ENCODE data around the gene OLIG3.

The OLIG3 gene

DNA sequence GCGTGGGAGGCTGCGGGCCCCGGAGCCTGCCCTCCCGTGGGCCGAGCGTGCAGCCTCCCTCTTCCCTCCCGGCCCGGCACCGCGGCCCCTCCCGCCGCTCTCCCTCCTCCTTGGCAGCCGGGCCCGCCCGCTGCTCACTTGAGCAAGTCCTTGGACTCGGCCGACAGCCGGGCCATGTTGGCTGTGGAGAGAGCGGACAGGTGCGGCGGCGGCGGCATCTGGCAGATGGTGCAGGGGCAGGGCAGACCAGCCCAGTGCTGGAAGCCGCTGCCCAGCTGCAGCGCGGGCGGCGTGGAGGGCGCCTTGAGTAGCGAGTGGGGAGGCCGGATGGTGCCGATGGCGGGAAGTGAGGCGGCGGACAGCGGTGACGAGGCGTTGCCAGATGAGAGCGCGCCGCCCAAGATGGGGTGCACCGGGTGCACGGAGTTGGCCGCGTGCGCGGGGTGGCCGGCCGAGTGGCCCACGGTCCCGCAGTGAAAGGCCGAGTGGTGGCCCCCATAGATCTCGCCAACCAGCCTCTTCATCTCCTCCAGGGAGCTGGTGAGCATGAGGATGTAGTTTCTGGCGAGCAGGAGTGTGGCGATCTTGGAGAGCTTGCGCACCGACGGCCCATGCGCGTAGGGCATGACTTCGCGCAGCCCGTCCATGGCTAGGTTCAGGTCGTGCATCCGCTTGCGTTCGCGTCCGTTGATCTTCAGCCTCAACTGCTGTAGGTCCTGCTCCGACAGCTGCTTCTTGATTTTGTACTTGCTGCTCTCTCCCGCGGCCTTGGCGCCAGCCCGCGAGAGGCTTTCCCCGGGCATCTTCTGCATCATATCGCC, 766 bp downstream of the OLIG3 start:
- TF ChIP-seq SIN3A (IDR thresholded peaks at IDR 0.05; ENCODE audit: borderline replicate concordance, insufficient read depth, low read length) (no peak), TAF1 (IDR thresholded peaks at IDR 0.05; ENCODE audit: borderline replicate concordance, insufficient read depth, low read length) (no peak), FOXP2 (optimal IDR thresholded peaks at IDR 0.05; ENCODE audit: borderline replicate concordance, extremely low read depth, extremely low read length, insufficient read depth) (no peak), POLR2AphosphoS5 (IDR thresholded peaks at IDR 0.05; ENCODE audit: low read depth, low read length) (no peak)
- TF ChIP-seq, protein P1, sequence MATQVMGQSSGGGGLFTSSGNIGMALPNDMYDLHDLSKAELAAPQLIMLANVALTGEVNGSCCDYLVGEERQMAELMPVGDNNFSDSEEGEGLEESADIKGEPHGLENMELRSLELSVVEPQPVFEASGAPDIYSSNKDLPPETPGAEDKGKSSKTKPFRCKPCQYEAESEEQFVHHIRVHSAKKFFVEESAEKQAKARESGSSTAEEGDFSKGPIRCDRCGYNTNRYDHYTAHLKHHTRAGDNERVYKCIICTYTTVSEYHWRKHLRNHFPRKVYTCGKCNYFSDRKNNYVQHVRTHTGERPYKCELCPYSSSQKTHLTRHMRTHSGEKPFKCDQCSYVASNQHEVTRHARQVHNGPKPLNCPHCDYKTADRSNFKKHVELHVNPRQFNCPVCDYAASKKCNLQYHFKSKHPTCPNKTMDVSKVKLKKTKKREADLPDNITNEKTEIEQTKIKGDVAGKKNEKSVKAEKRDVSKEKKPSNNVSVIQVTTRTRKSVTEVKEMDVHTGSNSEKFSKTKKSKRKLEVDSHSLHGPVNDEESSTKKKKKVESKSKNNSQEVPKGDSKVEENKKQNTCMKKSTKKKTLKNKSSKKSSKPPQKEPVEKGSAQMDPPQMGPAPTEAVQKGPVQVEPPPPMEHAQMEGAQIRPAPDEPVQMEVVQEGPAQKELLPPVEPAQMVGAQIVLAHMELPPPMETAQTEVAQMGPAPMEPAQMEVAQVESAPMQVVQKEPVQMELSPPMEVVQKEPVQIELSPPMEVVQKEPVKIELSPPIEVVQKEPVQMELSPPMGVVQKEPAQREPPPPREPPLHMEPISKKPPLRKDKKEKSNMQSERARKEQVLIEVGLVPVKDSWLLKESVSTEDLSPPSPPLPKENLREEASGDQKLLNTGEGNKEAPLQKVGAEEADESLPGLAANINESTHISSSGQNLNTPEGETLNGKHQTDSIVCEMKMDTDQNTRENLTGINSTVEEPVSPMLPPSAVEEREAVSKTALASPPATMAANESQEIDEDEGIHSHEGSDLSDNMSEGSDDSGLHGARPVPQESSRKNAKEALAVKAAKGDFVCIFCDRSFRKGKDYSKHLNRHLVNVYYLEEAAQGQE (IDR thresholded peaks at IDR 0.05; ENCODE audit: insufficient read depth in 1 of 2, low read depth in 2 of 2, low read length in 2 of 2) = no peak

- TF ChIP-seq TAF1 (IDR thresholded peaks at IDR 0.05; ENCODE audit: borderline replicate concordance, insufficient read depth, low read length) = no peak
- no peak for TF ChIP-seq FOXP2 (optimal IDR thresholded peaks at IDR 0.05; ENCODE audit: borderline replicate concordance, extremely low read depth, extremely low read length, insufficient read depth)
- no peak for TF ChIP-seq SIN3A (IDR thresholded peaks at IDR 0.05; ENCODE audit: borderline replicate concordance, insufficient read depth, low read length)
- TF ChIP-seq, protein P1 (IDR thresholded peaks at IDR 0.05; ENCODE audit: insufficient read depth in 1 of 2, low read depth in 2 of 2, low read length in 2 of 2) = no peak
- no peak for TF ChIP-seq POLR2AphosphoS5 (IDR thresholded peaks at IDR 0.05; ENCODE audit: low read depth, low read length)
These were observed 1.6 kb downstream of the OLIG3 start for GRCh38 chr6:137492289-137493217.

- TF ChIP-seq, protein P1 (IDR thresholded peaks at IDR 0.05; ENCODE audit: insufficient read depth in 1 of 2, low read depth in 2 of 2, low read length in 2 of 2) = no peak
- TF ChIP-seq TAF1 (IDR thresholded peaks at IDR 0.05; ENCODE audit: borderline replicate concordance, insufficient read depth, low read length) (no peak), POLR2AphosphoS5 (IDR thresholded peaks at IDR 0.05; ENCODE audit: low read depth, low read length) (no peak), SIN3A (IDR thresholded peaks at IDR 0.05; ENCODE audit: borderline replicate concordance, insufficient read depth, low read length) (no peak), FOXP2 (optimal IDR thresholded peaks at IDR 0.05; ENCODE audit: borderline replicate concordance, extremely low read depth, extremely low read length, insufficient read depth) (no peak)
These were observed 2.7 kb downstream of the OLIG3 start for GRCh38 chr6:137491478-137491877.

- TF ChIP-seq TAF1 (IDR thresholded peaks at IDR 0.05; ENCODE audit: borderline replicate concordance, insufficient read depth, low read length) (no peak), SIN3A (IDR thresholded peaks at IDR 0.05; ENCODE audit: borderline replicate concordance, insufficient read depth, low read length) (no peak), FOXP2 (optimal IDR thresholded peaks at IDR 0.05; ENCODE audit: borderline replicate concordance, extremely low read depth, extremely low read length, insufficient read depth) (no peak), POLR2AphosphoS5 (IDR thresholded peaks at IDR 0.05; ENCODE audit: low read depth, low read length) (no peak)
- TF ChIP-seq, protein P1 (IDR thresholded peaks at IDR 0.05; ENCODE audit: insufficient read depth in 1 of 2, low read depth in 2 of 2, low read length in 2 of 2) = no peak
These were observed 3.2 kb downstream of the OLIG3 start for GRCh38 chr6:137490961-137491360.

Data from PFSK-1 (cell line).